HUES6 (cell line): ENCODE data around the gene C2orf68.

Source experiments
- H3K27ac ChIP-seq: 2 replicates; pipeline ENCODE4 v1.7.0; 2013; ENCODE audit warnings: low read depth, mild to moderate bottlenecking, low read length, inconsistent platforms
- H3K27me3 ChIP-seq: 2 replicates; pipeline ENCODE4 v1.6.1; 2013; ENCODE audit warnings: low read length; ENCODE audit not compliant: control insufficient read depth, insufficient read depth
- H3K36me3 ChIP-seq: 2 replicates; pipeline ENCODE4 v1.6.1; 2013; ENCODE audit warnings: low read length; ENCODE audit not compliant: control insufficient read depth, insufficient read depth
- H3K4me1 ChIP-seq: 2 replicates; pipeline ENCODE4 v1.6.1; 2013; ENCODE audit warnings: low read length; ENCODE audit not compliant: control insufficient read depth, insufficient read depth
- H3K4me3 ChIP-seq: 2 replicates; pipeline ENCODE4 v1.5.1; 2013; ENCODE audit warnings: low read depth, low read length
- H3K9ac ChIP-seq: one replicate; pipeline ENCODE4 v1.6.1; 2013; ENCODE audit warnings: mild to moderate bottlenecking, low read length
- H3K9me3 ChIP-seq: 2 replicates; pipeline ENCODE4 v1.6.1; 2013; ENCODE audit warnings: low read depth, low read length; ENCODE audit not compliant: control insufficient read depth, insufficient read depth

The C2orf68 gene

GRCh38 chr2:85557130-85557529 is 54.7 kb downstream of the C2orf68 start:
- H3K9ac ChIP-seq = no peak overlapping the region
- peaks cover 65% of the 10 kb centered on the region for H3K36me3 ChIP-seq
- no peaks in the 10 kb centered on the region for H3K9me3 ChIP-seq
- no peaks in the 10 kb centered on the region for H3K27me3 ChIP-seq
- H3K4me3 ChIP-seq = no peak overlapping the region
- H3K27ac ChIP-seq = no peak overlapping the region
- peaks cover 3% of the 10 kb centered on the region; the same call in 1 of the 2 replicates for H3K4me1 ChIP-seq
